Measurements from ENCODE around the gene TEF.

Gene TEF

DNA sequence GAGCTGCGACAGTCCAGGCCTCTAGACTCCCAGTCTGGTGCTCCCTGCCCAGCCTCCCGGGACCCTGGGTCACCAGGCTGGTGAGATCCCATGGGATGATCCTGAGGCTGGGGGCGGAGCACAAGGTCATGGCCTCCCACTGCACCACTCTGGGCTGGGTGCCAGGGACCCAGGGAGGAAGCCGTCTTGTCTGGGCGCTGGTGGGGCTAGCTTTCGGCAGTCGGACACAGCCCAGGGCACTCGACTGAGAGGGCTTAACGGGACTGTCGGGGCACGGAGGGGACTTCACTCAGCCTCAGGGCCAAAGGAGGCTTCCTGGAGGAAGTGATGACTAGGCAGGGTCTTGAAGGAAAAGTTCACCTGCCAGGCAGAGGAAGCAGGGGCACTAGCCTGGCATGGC is 41.4 kb upstream of the TEF start:
- no peak for TF ChIP-seq CTCF (IDR thresholded peaks at IDR 0.05)

DNA sequence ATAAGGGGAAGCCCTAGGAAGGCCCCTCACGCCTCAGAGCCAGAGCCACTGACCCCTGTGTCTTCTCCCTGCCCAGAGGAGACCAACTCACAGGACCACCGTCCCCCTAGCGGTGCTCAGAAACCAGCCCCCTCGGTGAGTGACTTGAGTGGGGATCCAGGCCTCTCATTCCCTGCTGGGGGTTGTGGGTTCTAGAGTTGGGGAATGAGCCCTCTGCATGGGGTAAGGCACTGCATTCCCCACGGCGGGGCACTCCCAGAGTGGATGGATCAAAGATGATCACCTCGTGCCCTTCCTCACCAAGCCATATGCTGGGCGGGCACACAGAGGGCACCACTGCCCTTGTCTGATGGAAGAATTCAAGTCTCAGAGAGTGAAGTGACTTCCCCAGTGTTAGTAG is 40.7 kb upstream of the TEF start:
- TF ChIP-seq CTCF (IDR thresholded peaks at IDR 0.05), result no peak

DNA sequence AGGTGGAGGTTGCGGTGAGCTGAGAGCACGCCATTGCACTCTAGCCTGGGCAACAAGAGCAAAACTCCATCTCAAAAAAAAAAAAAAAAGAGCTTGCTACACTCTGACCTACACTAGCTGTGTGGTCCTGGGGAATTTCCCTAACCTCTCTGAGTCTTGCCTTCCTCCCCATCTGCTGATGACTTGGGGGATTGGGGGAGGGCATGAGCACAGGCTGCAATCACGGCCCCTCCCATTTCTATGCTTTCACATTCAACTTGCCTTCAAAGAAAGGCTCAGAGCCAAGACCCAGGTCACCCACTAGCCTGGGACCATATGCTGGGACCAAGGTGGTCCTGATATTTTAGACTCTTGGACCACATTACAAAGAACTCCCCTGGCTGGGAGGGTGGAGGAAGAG is 39.8 kb upstream of the TEF start:
- no peak for TF ChIP-seq CTCF (IDR thresholded peaks at IDR 0.05)

DNA sequence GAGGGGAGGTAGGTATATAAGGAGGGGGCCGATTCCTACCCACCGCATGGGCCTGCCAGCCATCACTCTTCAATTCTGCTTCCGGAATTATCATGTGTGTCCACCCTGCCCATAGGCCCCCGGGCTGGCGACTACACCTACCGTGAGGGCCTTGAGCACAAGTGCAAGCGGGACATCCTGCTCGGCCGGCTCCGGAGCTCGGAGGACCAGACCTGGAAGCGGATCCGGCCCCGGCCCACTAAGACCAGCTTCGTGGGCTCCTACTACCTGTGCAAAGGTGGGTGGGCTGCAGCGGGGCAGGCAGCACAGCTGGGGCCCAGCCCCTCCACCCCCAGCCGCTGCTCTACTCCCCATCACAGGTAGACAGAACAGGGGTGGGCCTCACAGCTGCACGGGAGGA is 38.4 kb upstream of the TEF start:
- no peak for TF ChIP-seq CTCF (IDR thresholded peaks at IDR 0.05)

DNA sequence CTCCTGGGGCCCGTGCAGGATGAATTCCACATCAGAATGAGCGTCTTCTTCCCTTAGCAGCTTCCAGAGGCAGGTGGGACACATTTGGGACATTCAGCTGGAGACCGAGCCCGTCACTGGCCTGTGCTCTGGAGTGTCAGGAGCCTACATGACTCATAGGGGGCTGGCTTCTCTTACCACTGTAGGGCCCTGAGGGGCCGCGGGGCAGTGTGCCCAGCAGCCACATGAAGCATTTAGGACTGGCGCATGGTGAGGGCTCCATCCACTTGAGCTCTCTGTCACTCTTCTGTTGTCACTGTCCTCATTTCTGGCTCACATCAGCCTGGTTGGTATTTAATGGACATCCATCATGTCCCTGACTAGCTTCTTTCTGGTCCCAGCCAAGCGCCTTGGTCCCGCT is 38.0 kb upstream of the TEF start:
- no peak for TF ChIP-seq CTCF (IDR thresholded peaks at IDR 0.05)

GRCh38 chr22:41344189-41344788 is 37.5 kb upstream of the TEF start:
- TF ChIP-seq CTCF (IDR thresholded peaks at IDR 0.05), result no peak

- TF ChIP-seq CTCF (IDR thresholded peaks at IDR 0.05), result no peak
Measured at GRCh38 chr22:41345807-41346335, 35.9 kb upstream of the TEF start.
